ENCODE measurements around the gene CORO1C.

DNA sequence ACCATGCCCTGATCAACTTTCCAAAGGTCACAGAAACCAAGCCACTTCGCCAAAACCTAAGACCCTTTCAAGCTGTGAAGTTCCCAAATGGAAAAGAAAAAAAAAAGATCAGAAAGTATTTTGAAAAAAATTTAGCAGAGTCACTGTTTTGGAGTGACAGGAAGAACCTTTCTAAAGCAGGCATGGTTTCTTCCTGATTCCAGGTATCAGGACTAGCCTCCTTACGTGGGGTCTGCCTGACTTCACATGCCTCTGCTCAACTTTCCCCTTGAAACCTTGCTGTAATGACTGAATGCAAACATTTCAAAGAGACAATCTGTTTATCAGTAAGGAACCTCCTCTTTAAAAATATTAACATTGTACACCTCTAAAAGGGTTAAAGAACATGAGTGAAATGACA, 9.5 kb downstream of the CORO1C start:
- TF ChIP-seq FOXS1 (CRISPR knock-in tag; IDR thresholded peaks at IDR 0.05) (no peak), POLR2AphosphoS2 (conservative IDR thresholded peaks at IDR 0.05; ENCODE audit: low read length) (no peak), TP53 (CRISPR knock-in tag; IDR thresholded peaks at IDR 0.05) (no peak), POLR2A (IDR thresholded peaks at IDR 0.05; ENCODE audit: low read length) (no peak), MYC (IDR thresholded peaks at IDR 0.05; ENCODE audit: borderline replicate concordance, low read length) (no peak)
- TF ChIP-seq, protein P1, sequence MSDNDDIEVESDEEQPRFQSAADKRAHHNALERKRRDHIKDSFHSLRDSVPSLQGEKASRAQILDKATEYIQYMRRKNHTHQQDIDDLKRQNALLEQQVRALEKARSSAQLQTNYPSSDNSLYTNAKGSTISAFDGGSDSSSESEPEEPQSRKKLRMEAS (IDR thresholded peaks at IDR 0.05) = no peak
- TF ChIP-seq, protein P2, sequence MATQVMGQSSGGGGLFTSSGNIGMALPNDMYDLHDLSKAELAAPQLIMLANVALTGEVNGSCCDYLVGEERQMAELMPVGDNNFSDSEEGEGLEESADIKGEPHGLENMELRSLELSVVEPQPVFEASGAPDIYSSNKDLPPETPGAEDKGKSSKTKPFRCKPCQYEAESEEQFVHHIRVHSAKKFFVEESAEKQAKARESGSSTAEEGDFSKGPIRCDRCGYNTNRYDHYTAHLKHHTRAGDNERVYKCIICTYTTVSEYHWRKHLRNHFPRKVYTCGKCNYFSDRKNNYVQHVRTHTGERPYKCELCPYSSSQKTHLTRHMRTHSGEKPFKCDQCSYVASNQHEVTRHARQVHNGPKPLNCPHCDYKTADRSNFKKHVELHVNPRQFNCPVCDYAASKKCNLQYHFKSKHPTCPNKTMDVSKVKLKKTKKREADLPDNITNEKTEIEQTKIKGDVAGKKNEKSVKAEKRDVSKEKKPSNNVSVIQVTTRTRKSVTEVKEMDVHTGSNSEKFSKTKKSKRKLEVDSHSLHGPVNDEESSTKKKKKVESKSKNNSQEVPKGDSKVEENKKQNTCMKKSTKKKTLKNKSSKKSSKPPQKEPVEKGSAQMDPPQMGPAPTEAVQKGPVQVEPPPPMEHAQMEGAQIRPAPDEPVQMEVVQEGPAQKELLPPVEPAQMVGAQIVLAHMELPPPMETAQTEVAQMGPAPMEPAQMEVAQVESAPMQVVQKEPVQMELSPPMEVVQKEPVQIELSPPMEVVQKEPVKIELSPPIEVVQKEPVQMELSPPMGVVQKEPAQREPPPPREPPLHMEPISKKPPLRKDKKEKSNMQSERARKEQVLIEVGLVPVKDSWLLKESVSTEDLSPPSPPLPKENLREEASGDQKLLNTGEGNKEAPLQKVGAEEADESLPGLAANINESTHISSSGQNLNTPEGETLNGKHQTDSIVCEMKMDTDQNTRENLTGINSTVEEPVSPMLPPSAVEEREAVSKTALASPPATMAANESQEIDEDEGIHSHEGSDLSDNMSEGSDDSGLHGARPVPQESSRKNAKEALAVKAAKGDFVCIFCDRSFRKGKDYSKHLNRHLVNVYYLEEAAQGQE (IDR thresholded peaks at IDR 0.05) = no peak
